ENCODE measurements around the gene ITGAX. TPM values are rescaled to one million over a fixed set of nuclear protein-coding genes. Genes with fewer than 3 reads are reported as not detected.

The ITGAX gene
- total RNA-seq, 1 donor from 2014 or later, result 0.23 TPM

DNA sequence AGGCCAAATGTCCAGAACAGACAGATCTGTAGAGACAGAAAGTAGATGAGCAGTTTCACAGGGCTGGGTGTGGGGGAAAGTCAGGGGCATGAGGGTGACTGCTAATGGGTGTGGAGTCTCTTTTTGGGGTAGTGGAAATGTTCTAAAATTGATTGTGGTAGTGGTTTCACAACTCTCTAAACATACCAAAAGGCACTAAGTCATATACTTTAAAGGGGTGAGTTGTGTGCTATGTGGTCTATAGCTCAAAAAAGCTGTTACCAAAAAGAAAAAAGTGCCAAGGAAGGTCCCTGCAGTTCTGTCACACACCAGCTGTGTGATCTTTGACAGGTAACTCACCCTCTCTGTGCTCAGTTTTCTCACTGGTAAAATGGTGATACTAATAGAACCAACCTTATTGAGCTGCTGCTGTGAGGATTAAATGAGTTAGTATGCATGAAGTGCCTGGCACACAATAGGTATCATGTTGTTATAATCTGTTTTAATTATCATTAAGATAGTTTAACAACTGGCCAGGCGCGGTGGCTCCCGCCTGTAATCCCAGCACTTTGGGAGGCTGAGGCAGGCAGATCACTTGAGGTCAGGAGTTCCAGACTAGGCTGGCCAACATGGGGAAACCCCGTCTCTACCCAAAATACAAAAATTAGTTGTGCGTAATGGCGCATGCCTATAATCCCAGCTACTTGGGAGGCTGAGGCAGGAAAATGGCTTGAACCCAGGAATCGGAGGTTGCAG is 10.3 kb downstream of the ITGAX start:
- DNase-seq (ENCODE audit: low read depth), result no peak
- TF ChIP-seq, protein P1, sequence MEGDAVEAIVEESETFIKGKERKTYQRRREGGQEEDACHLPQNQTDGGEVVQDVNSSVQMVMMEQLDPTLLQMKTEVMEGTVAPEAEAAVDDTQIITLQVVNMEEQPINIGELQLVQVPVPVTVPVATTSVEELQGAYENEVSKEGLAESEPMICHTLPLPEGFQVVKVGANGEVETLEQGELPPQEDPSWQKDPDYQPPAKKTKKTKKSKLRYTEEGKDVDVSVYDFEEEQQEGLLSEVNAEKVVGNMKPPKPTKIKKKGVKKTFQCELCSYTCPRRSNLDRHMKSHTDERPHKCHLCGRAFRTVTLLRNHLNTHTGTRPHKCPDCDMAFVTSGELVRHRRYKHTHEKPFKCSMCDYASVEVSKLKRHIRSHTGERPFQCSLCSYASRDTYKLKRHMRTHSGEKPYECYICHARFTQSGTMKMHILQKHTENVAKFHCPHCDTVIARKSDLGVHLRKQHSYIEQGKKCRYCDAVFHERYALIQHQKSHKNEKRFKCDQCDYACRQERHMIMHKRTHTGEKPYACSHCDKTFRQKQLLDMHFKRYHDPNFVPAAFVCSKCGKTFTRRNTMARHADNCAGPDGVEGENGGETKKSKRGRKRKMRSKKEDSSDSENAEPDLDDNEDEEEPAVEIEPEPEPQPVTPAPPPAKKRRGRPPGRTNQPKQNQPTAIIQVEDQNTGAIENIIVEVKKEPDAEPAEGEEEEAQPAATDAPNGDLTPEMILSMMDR (conservative IDR thresholded peaks at IDR 0.05; ENCODE audit: low read depth, low read length), result no peak
- H3K4me3 ChIP-seq (ENCODE audit: low read depth, low read length), result no peak overlapping the region

DNA sequence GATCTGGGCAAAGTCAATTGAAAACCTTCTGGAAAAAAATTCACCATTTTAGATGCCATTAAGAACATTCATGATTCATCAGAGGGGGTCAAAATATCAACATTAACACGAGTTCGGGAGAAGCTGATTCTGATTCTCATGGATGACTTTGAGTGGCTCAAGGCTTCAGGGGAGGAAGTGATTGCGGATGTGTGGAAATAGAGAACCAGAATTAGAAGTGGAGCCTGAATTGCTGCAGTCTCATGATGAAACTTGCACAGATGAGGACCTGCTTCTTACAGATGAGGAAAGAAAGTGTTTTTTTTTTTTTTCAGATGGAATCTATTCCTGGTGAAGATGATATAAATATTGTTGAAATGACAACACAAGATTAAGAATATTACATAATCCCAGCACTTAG is 12.9 kb downstream of the ITGAX start:
- H3K4me3 ChIP-seq (ENCODE audit: low read depth, low read length), result no peak overlapping the region
- TF ChIP-seq, protein P1 (conservative IDR thresholded peaks at IDR 0.05; ENCODE audit: low read depth, low read length), result no peak
- DNase-seq (ENCODE audit: low read depth), result no peak

DNA sequence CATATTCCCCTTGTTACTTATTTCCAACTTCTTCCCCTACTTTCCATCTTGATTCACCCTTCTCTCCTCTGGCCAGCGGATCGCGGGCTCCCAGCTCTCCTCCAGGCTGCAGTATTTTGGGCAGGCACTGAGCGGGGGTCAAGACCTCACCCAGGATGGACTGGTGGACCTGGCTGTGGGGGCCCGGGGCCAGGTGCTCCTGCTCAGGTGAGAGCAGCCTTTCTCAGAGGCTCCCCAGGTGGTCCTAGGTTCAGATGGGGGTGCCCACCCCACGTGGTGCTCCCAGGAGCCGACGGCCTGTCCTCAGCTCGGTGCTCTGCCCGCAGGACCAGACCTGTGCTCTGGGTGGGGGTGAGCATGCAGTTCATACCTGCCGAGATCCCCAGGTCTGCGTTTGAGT is 16.0 kb downstream of the ITGAX start:
- H3K4me3 ChIP-seq (ENCODE audit: low read depth, low read length), result no peak overlapping the region
- TF ChIP-seq, protein P1 (conservative IDR thresholded peaks at IDR 0.05; ENCODE audit: low read depth, low read length), result no peak
- DNase-seq (ENCODE audit: low read depth), result no peak

DNA sequence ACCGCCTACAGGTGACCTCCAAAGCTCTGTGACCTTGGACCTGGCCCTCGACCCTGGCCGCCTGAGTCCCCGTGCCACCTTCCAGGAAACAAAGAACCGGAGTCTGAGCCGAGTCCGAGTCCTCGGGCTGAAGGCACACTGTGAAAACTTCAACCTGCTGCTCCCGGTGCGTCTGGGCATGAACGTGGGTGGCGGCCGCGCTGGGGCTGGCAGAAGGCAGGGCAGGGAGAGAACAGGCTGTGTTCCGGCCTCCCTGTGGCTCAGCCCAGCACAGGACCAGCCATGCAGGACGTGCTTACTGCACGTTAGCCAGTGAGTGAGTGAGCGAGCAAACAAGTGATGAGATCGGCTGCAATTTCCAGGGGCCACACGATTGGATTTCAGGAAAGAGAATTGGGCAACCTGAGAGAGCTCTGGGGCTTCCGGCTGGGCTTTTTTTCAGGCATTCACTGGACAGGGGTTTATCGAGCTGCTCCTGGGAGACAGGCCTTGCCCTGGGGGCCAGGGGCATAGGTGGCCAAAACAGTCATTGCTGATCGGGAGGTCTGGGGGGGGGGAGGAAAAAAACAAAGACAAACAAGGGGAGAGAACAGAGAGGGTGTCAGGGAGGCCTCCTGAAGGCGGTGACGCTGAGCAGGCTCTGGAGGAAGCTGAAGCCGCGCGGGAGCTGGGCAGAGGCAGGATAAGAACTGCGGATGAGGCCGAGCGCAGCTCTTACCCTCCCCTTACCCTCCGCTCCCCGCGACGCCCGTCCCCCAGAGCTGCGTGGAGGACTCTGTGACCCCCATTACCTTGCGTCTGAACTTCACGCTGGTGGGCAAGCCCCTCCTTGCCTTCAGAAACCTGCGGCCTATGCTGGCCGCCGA is 16.9 kb downstream of the ITGAX start:
- no peak for DNase-seq (ENCODE audit: low read depth)
- no peak overlapping the region for H3K4me3 ChIP-seq (ENCODE audit: low read depth, low read length)
- TF ChIP-seq, protein P1 (conservative IDR thresholded peaks at IDR 0.05; ENCODE audit: low read depth, low read length), result no peak

DNA sequence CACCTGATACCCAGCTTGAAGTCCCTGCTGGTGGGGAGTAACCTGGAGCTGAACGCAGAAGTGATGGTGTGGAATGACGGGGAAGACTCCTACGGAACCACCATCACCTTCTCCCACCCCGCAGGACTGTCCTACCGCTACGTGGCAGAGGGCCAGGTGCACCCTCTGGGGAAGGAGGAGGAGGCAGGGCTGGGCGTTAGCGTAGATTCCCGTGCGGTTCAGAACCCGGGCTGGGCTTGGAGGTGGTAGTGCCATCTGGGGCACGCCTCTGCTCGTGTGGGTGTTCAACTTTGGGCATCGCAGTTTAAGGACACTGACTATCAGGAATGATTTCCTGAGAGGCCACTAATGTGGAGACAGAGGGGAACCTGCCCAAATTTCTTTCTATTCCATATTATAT is 18.3 kb downstream of the ITGAX start:
- DNase-seq (ENCODE audit: low read depth), result no peak
- no peak overlapping the region for H3K4me3 ChIP-seq (ENCODE audit: low read depth, low read length)
- TF ChIP-seq, protein P1 (conservative IDR thresholded peaks at IDR 0.05; ENCODE audit: low read depth, low read length), result no peak

DNA sequence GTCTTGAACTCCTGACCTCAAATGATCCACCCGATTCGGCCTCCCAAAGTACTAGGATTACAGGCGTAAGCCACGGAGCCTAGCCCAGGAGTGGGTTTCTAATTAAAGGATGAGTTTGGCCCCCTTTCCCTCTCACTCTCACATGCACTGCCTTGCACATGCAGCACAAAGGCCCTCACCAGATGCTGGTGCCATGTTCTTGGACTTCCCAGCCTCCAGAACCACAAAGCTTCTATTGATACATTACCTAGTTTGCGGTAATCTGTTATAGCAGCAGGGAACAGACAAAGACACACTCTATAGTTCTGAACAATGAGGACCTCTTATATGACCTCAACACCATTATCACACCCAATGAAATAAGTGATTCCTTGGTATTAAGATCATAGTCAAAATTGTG is 20.3 kb downstream of the ITGAX start:
- no peak overlapping the region for H3K4me3 ChIP-seq (ENCODE audit: low read depth, low read length)
- DNase-seq (ENCODE audit: low read depth), result no peak
- TF ChIP-seq, protein P1 (conservative IDR thresholded peaks at IDR 0.05; ENCODE audit: low read depth, low read length), result no peak

Measured in epithelial cell of proximal tubule (primary cell).